ENCODE data around the gene ANKS3. TPM values are rescaled to one million over a fixed set of nuclear protein-coding genes. Genes with fewer than 3 reads are reported as not detected.
A peak's percentile ranks its signal among the peaks of the same experiment; 100 is the strongest.

Gene ANKS3
- total and polyA plus RNA-seq, 10 of the 15 experiments (the other 5 are each of a cell fraction or from before 2014, with no cell fraction given), result 0.29 to 14.2 (median 8.5) TPM

- TF ChIP-seq TAF1 (IDR thresholded peaks at IDR 0.05; ENCODE audit: borderline replicate concordance, low read depth, low read length) (0 out of 2 replicates have a peak, but pooled peaks have one; percentile 33), YY1 (IDR thresholded peaks at IDR 0.05; ENCODE audit: low read depth, low read length) (peak; percentile 23; the same call in 1 of the 2 replicates), NBN (IDR thresholded peaks at IDR 0.05) (0 out of 2 replicates have a peak, but pooled peaks have one; percentile 46), TBL1XR1 (IDR thresholded peaks at IDR 0.05; ENCODE audit: low read depth, low read length) (no peak), NFYB (IDR thresholded peaks at IDR 0.05; ENCODE audit: insufficient read depth, low read depth, low read length) (no peak), IKZF1 (conservative IDR thresholded peaks at IDR 0.05) (peak; percentile 97), TCF12 (IDR thresholded peaks at IDR 0.05; ENCODE audit: low read depth, low read length) (no peak), RAD21 (IDR thresholded peaks at IDR 0.05; ENCODE audit: insufficient read depth, low read depth, low read length) (no peak), POLR2A (IDR thresholded peaks at IDR 0.05; ENCODE audit: low read depth, low read length) (peak; percentile 85), CHD2 (IDR thresholded peaks at IDR 0.05; ENCODE audit: borderline replicate concordance, low read depth, low read length) (peak; percentile 97), SRF (IDR thresholded peaks at IDR 0.05; ENCODE audit: low read depth in 2 of 2, low read length in 2 of 2) (peak; percentile 2 to 69; a peak in 1 of 4 replicates), ZBTB11 (CRISPR knock-in tag; IDR thresholded peaks at IDR 0.05) (0 out of 2 replicates have a peak, but pooled peaks have one; percentile 30), KDM1A (IDR thresholded peaks at IDR 0.05; ENCODE audit: borderline replicate concordance) (0 out of 2 replicates have a peak, but pooled peaks have one; percentile 28), TCF3 (IDR thresholded peaks at IDR 0.05; ENCODE audit: borderline replicate concordance, insufficient read depth, low read depth, low read length) (no peak), POLR2AphosphoS5 (IDR thresholded peaks at IDR 0.05; ENCODE audit: low read length) (peak; percentile 77), CREM (IDR thresholded peaks at IDR 0.05; ENCODE audit: low read depth) (peak; percentile 60; the same call in 1 of the 2 replicates), RUNX3 (IDR thresholded peaks at IDR 0.05; ENCODE audit: low read length) (peak; percentile 18; the same call in 1 of the 2 replicates), POLR2AphosphoS2 (IDR thresholded peaks at IDR 0.05; ENCODE audit: low read depth, low read length) (peak; percentile 66; the same call in 1 of the 2 replicates), EED (IDR thresholded peaks at IDR 0.05; ENCODE audit: low read depth) (peak; percentile 93), CEBPB (IDR thresholded peaks at IDR 0.05; ENCODE audit: borderline replicate concordance in 1 of 2, low read depth in 2 of 2, low read length in 2 of 2) (no peak), NR2C1 (IDR thresholded peaks at IDR 0.05) (peak; percentile 75), MTA2 (IDR thresholded peaks at IDR 0.05; ENCODE audit: low read depth) (peak; percentile 19; the same call in 1 of the 2 replicates)
- TF ChIP-seq, protein P1, sequence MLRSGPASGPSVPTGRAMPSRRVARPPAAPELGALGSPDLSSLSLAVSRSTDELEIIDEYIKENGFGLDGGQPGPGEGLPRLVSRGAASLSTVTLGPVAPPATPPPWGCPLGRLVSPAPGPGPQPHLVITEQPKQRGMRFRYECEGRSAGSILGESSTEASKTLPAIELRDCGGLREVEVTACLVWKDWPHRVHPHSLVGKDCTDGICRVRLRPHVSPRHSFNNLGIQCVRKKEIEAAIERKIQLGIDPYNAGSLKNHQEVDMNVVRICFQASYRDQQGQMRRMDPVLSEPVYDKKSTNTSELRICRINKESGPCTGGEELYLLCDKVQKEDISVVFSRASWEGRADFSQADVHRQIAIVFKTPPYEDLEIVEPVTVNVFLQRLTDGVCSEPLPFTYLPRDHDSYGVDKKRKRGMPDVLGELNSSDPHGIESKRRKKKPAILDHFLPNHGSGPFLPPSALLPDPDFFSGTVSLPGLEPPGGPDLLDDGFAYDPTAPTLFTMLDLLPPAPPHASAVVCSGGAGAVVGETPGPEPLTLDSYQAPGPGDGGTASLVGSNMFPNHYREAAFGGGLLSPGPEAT (IDR thresholded peaks at IDR 0.05; ENCODE audit: low read depth), result peak; percentile 47
Measured at GRCh38 chr16:4768549-4769305, 34.7 kb upstream of the ANKS3 start (continued).
